ENCODE results near the gene UGT2A1.

- no peak for TF ChIP-seq CTCF (conservative IDR thresholded peaks at IDR 0.05; ENCODE audit: low read length)
- no peak for TF ChIP-seq EZH2phosphoT487 (IDR thresholded peaks at IDR 0.05; ENCODE audit: borderline replicate concordance, low read depth, low read length)
Observed at GRCh38 chr4:69549651-69550050, 103.4 kb downstream of the UGT2A1 start.

Measured in OCI-LY7 (cell line).